Natural killer cell (primary cell): ENCODE results near the gene MAML3. TPM values are rescaled to one million over a fixed set of nuclear protein-coding genes. Genes with fewer than 3 reads are reported as not detected.

Experiments used
- ATAC-seq, 3 donors: fragments of 150-1000 bp in 2 of 3; fragments of 200-7000 bp in 1 of 3; cut with Tn5 transposase; 1 replicate in 1 of 3; 2 replicates in 2 of 3; pipeline ENCODE4 v1.10.0; 2021; ENCODE audit warnings: mild to moderate bottlenecking in 2 of 3, moderate library complexity in 2 of 3
- DNase-seq, 2 donors: peaks; one replicate each; pipeline versions ENCODE4 v3.0.0 to v3.0.0-alpha.2; 2013 to 2021; ENCODE audit warnings: mixed read lengths in 1 of 2
- H3K27ac ChIP-seq: one replicate; pipeline ENCODE4 v1.5.1; 2013; ENCODE audit warnings: mild to moderate bottlenecking, low read length
- H3K27me3 ChIP-seq: one replicate; pipeline ENCODE4 v1.6.1; 2013; ENCODE audit warnings: low read length; ENCODE audit not compliant: control insufficient read depth, insufficient read depth
- H3K36me3 ChIP-seq: one replicate; pipeline ENCODE4 v1.6.1; 2013; ENCODE audit warnings: low read length; ENCODE audit not compliant: control insufficient read depth, insufficient read depth
- H3K4me1 ChIP-seq: one replicate; pipeline ENCODE4 v1.6.1; 2013; ENCODE audit warnings: low read length; ENCODE audit not compliant: control insufficient read depth, insufficient read depth
- H3K4me3 ChIP-seq: one replicate; pipeline ENCODE4 v1.5.1; 2013; ENCODE audit warnings: low read length
- H3K9me3 ChIP-seq: one replicate; pipeline ENCODE4 v1.6.1; 2013; ENCODE audit warnings: low read length; ENCODE audit not compliant: control insufficient read depth, insufficient read depth
- H3K27ac Mint-ChIP-seq, 2 donors: one replicate each; pipeline ENCODE4 v1.8.0; 2022; ENCODE audit warnings: mild to moderate bottlenecking in 2 of 2, mixed read lengths in 2 of 2, moderate library complexity in 1 of 2
- H3K27me3 Mint-ChIP-seq, 2 donors: one replicate each; pipeline ENCODE4 v1.8.0; 2022; ENCODE audit warnings: low read depth in 2 of 2, mixed read lengths in 2 of 2
- H3K36me3 Mint-ChIP-seq: one replicate; pipeline ENCODE4 v1.8.0; 2022; ENCODE audit warnings: mixed read lengths
- H3K4me1 Mint-ChIP-seq, 2 donors: one replicate each; pipeline ENCODE4 v1.8.0; 2022; ENCODE audit warnings: mixed read lengths in 2 of 2
- H3K4me3 Mint-ChIP-seq: one replicate; pipeline ENCODE4 v1.8.0; 2022; ENCODE audit warnings: mild to moderate bottlenecking, moderate library complexity, mixed read lengths
- H3K9me3 Mint-ChIP-seq, 2 donors: one replicate each; pipeline ENCODE4 v1.8.0; 2022; ENCODE audit warnings: mixed read lengths in 2 of 2
- WGBS: methylation state at CpG from one replicate; pipeline ENCODE4 v1.1.7; 2013; ENCODE audit warnings: missing lambda C conversion rate; ENCODE audit not compliant: insufficient coverage; 5-methylcytosine and 5-hydroxymethylcytosine counted together
- intact Hi-C: fragments of 100-400 bp; cut with micrococcal nuclease; formaldehyde crosslinking; loops from one replicate; pipeline ENCODE4 v1.14.2; 2022
- total RNA-seq, 4 donors: library from RNA; stranded (reverse); fragments of 120-200 nt in 1 of 4; gene quantifications; one replicate each; pipeline versions ENCODE4 v1.2.3 to v1.2.4, GENCODE V29; 2013 to 2022
- TF ChIP-seq, protein P1 (sequence below): fragments of 200-600 bp; IDR thresholded peaks from one replicate; pipeline ENCODE4 v1.8.0; 2022; ENCODE audit warnings: antibody characterized with exemption

Gene MAML3
- total RNA-seq, 3 donors from 2014 or later (not counting 1 experiment from before 2014, with no cell fraction given), result 1.7 to 5.6 (median 2.8) TPM

DNA sequence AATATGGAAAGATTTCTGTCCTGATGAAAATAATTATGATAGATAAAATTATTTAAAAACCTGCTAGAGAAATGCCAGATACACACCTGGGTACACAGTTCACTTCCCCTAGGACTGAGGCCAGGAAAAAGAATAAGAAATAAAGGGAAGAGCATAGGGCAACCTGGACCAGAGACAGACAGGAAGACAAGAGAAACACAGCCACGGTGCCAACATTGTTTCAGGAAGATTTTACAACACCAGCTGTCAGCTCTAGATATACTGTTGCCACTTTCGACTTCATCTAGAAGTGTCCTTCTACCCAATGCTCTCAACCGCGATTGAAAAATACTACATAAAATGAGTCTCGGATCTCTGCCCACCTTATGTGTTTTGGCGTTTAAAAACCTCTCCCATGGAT, 128.5 kb downstream of the MAML3 start:
- Histone ChIP-seq H3K27me3 (no peaks in the 10 kb centered on the region), H3K4me1 (no peaks in the 10 kb centered on the region), H3K27ac (no peak overlapping the region), H3K9me3 (no peaks in the 10 kb centered on the region), H3K36me3 (no peaks in the 10 kb centered on the region), H3K4me3 (no peak overlapping the region)
- TF ChIP-seq, protein P1, sequence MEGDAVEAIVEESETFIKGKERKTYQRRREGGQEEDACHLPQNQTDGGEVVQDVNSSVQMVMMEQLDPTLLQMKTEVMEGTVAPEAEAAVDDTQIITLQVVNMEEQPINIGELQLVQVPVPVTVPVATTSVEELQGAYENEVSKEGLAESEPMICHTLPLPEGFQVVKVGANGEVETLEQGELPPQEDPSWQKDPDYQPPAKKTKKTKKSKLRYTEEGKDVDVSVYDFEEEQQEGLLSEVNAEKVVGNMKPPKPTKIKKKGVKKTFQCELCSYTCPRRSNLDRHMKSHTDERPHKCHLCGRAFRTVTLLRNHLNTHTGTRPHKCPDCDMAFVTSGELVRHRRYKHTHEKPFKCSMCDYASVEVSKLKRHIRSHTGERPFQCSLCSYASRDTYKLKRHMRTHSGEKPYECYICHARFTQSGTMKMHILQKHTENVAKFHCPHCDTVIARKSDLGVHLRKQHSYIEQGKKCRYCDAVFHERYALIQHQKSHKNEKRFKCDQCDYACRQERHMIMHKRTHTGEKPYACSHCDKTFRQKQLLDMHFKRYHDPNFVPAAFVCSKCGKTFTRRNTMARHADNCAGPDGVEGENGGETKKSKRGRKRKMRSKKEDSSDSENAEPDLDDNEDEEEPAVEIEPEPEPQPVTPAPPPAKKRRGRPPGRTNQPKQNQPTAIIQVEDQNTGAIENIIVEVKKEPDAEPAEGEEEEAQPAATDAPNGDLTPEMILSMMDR, result no peak
- ATAC-seq (no peak), DNase-seq (no peak)
- no peaks in the 10 kb centered on the region for H3K4me1 Mint-ChIP-seq
- H3K36me3 Mint-ChIP-seq, result no peaks in the 10 kb centered on the region
- WGBS, result 87% methylated on average over 6 of the region's 6 CpGs
- H3K27ac Mint-ChIP-seq, result no peak overlapping the region
- H3K9me3 Mint-ChIP-seq, result no peaks in the 10 kb centered on the region
- intact Hi-C loops, result no loop called here
- H3K4me3 Mint-ChIP-seq, result no peak overlapping the region
- peaks cover 19 to 30% of the 10 kb centered on the region in 2 donors for H3K27me3 Mint-ChIP-seq

DNA sequence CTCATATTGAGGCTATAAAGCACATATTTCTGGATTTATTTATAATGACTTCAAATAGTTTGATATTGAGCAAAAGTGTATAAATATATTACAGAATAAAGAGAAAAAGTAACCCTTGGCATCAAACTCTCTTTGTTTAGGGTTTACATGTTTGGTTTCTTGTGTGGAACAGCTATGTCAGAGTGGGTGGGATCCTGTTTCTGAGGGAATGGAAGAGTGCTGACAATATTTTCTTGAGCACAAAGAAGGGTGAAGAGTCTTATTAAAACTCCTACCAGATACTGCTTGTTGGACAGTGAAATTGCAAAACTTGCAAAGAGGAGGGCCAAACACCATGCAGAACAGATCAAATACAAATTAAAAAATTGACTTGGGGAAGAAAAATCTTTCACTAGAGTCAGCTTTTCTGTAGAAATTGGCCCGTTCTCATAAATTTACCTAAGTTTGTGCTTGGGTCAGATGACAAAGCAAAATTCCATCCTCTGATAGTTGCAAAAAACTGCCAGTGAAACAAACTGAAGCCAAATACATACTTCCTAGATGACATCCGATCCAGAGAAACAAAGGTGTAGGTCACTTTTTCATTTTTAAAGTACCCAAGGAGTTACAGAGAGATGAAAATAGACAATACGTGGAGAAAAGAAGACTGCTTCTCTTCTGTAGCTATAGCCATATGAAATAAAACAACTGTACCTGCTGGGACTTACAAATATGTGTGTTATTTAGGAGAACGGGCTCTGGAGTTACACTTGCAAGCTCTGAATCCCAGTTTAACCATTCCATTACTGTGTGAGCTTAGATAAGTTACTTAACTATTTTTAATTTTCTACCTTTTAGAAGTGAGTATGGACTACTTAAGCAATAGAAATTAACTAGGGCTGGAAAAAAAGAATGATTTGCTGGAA, 133.3 kb downstream of the MAML3 start:
- H3K27ac ChIP-seq, result no peak overlapping the region
- 55% methylated on average over 3 of the region's 4 CpGs for WGBS
- no peaks in the 10 kb centered on the region for H3K36me3 ChIP-seq
- no peaks in the 10 kb centered on the region for H3K4me1 Mint-ChIP-seq
- intact Hi-C loops, result no loop called here
- no peak for ATAC-seq
- H3K27ac Mint-ChIP-seq, result no peak overlapping the region
- H3K27me3 Mint-ChIP-seq, result peaks cover 0 to 10% of the 10 kb centered on the region in 2 donors
- TF ChIP-seq, protein P1, result no peak
- no peak for DNase-seq
- H3K9me3 Mint-ChIP-seq, result no peaks in the 10 kb centered on the region
- no peaks in the 10 kb centered on the region for H3K4me1 ChIP-seq
- no peaks in the 10 kb centered on the region for H3K9me3 ChIP-seq
- no peaks in the 10 kb centered on the region for H3K36me3 Mint-ChIP-seq
- H3K4me3 ChIP-seq, result no peak overlapping the region
- H3K27me3 ChIP-seq, result no peaks in the 10 kb centered on the region
- no peak overlapping the region for H3K4me3 Mint-ChIP-seq

DNA sequence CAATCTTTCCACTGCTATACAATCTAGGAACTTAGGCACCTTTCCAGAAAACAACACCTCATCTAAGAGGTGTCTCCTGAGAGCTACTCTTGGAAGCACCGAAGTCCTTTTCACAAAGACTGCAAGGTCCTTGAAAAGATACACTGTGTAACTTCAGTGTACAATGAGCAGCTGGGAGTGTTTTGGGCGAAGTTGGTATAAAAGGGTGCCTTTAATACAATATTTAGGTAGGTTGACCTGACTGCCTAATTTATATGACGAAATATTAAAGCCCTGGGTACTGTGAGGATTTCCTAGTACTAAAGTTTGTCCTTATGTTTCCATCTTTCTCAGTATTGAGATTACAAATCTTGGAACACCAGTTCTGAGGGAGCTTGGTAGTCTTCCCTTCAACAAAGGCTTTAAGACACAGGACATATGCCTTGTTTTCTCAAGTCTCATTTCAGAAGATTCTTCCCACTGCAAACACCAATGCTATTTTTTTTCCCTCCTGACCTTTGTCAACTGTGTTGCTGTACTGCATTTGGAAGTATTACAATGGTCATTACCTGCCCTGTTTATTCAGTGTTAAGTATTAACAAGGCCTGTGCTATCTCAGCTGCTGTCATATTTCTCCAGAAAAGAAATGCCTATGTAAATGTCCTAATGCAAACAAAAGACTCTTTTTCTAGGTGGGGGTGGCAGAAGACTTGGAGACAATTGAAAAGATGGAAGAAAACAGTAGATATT, 134.2 kb downstream of the MAML3 start:
- H3K36me3 ChIP-seq, result no peaks in the 10 kb centered on the region
- ATAC-seq (no peak), DNase-seq (no peak)
- H3K27ac ChIP-seq, result no peak overlapping the region
- Mint-ChIP-seq H3K27me3 (peaks cover 0 to 10% of the 10 kb centered on the region in 2 donors), H3K4me3 (no peak overlapping the region), H3K4me1 (no peaks in the 10 kb centered on the region), H3K27ac (no peak overlapping the region), H3K9me3 (no peaks in the 10 kb centered on the region), H3K36me3 (no peaks in the 10 kb centered on the region)
- 90% methylated on average over 2 of the region's 3 CpGs for WGBS
- TF ChIP-seq, protein P1, result no peak
- H3K4me3 ChIP-seq, result no peak overlapping the region
- no peaks in the 10 kb centered on the region for H3K27me3 ChIP-seq
- intact Hi-C loops, result no loop called here
- H3K4me1 ChIP-seq, result no peaks in the 10 kb centered on the region
- no peaks in the 10 kb centered on the region for H3K9me3 ChIP-seq
